NCI-H1436 (cell line): ENCODE measurements around the gene ASZ1.
"Not testable (repeated sequence)": the region's sequence is repeated elsewhere in the genome, so short reads cannot be mapped to it uniquely, and the experiment has no call there.

Experiments used
- DNase-seq: peaks from one replicate; lab custom pipeline; 2025; lab: John Stamatoyannopoulos, UW

The ASZ1 gene

GRCh38 chr7:117427258-117427701, at the start of gene ASZ1:
Gene ASZ1 (minus strand): TSS chr7:117427493. CDS start chr7:117427460, 33 bp downstream.
- DNase-seq = no peak

- no peak for DNase-seq
Measured at GRCh38 chr7:117476557-117477215, 49.4 kb upstream of the ASZ1 start.

- DNase-seq = no peak
Measured at GRCh38 chr7:117472335-117472734, 45.0 kb upstream of the ASZ1 start.

GRCh38 chr7:117470777-117471176, 43.5 kb upstream of the ASZ1 start:
- DNase-seq = no peak

- DNase-seq = no peak
Measured at GRCh38 chr7:117468174-117468573, 40.9 kb upstream of the ASZ1 start.

GRCh38 chr7:117460815-117461214, 33.5 kb upstream of the ASZ1 start:
- DNase-seq = not testable (repeated sequence)

- DNase-seq = no peak
Measured at GRCh38 chr7:117459735-117460134, 32.4 kb upstream of the ASZ1 start.

- DNase-seq = no peak
Measured at GRCh38 chr7:117458977-117459583, 31.8 kb upstream of the ASZ1 start.

GRCh38 chr7:117448655-117449054, 21.4 kb upstream of the ASZ1 start:
- no peak for DNase-seq

GRCh38 chr7:117446220-117446815, 19.0 kb upstream of the ASZ1 start:
- DNase-seq = no peak

GRCh38 chr7:117445206-117445605, 17.9 kb upstream of the ASZ1 start:
- DNase-seq = no peak

- no peak for DNase-seq
Measured at GRCh38 chr7:117444646-117445045, 17.4 kb upstream of the ASZ1 start.

GRCh38 chr7:117435475-117436043, 8.3 kb upstream of the ASZ1 start:
- no peak for DNase-seq

- no peak for DNase-seq
Measured at GRCh38 chr7:117424090-117424829, 3.0 kb downstream of the ASZ1 start.

GRCh38 chr7:117414591-117414990, 12.7 kb downstream of the ASZ1 start:
- not testable (repeated sequence) for DNase-seq

GRCh38 chr7:117412946-117413559, 14.2 kb downstream of the ASZ1 start:
- DNase-seq = no peak

- DNase-seq = no peak
Measured at GRCh38 chr7:117412390-117412789, 14.9 kb downstream of the ASZ1 start.

- no peak for DNase-seq
Measured at GRCh38 chr7:117411539-117411938, 15.8 kb downstream of the ASZ1 start.

GRCh38 chr7:117408831-117409230, 18.5 kb downstream of the ASZ1 start:
- DNase-seq = no peak

- DNase-seq = no peak
Measured at GRCh38 chr7:117405519-117405918, 21.8 kb downstream of the ASZ1 start.

- DNase-seq = no peak
Measured at GRCh38 chr7:117403737-117404136, 23.6 kb downstream of the ASZ1 start.

- DNase-seq = no peak
Measured at GRCh38 chr7:117402109-117402508, 25.2 kb downstream of the ASZ1 start.
